Stimulated activated CD4-positive, alpha-beta T cell treated with anti-CD3 and anti-CD28 coated beads, Interleukin-2, amount 100 ng/mL, for 4 hours (primary cell): Measurements from ENCODE around the gene NPIPB6.
A peak's percentile ranks its signal among the peaks of the same experiment; 100 is the strongest.
"Not testable (repeated sequence)": the region's sequence is repeated elsewhere in the genome, so short reads cannot be mapped to it uniquely, and the experiment has no call there.

Experiments used
- DNase-seq: peaks from one replicate; pipeline ENCODE4 v3.0.0-alpha.2; 2020; ENCODE audit warnings: low read depth

Gene NPIPB6

GRCh38 chr16:28363408-28363807 lies at the start of gene NPIPB6:
TSS of gene NPIPB6 (minus strand) at chr16:28363508. CDS start at chr16:28362822, 686 bp downstream.
- not testable (repeated sequence) for DNase-seq

GRCh38 chr16:28403220-28404072 lies 40.1 kb upstream of the NPIPB6 start, which contains the start of gene EIF3CL:
TSS of gene EIF3CL (minus strand) at chr16:28403841. CDS start at chr16:28403618, 223 bp downstream.
- not testable (repeated sequence) for DNase-seq

GRCh38 chr16:28392054-28392453 lies 28.7 kb upstream of the NPIPB6 start:
- not testable (repeated sequence) for DNase-seq

GRCh38 chr16:28382177-28382867 lies 19.0 kb upstream of the NPIPB6 start:
- not testable (repeated sequence) for DNase-seq

- DNase-seq: not testable (repeated sequence)
These were observed 14.5 kb upstream of the NPIPB6 start for GRCh38 chr16:28377822-28378221.

GRCh38 chr16:28377108-28377625 lies 13.9 kb upstream of the NPIPB6 start:
- DNase-seq: not testable (repeated sequence)

GRCh38 chr16:28375115-28375514 lies 11.8 kb upstream of the NPIPB6 start:
- not testable (repeated sequence) for DNase-seq

- DNase-seq: not testable (repeated sequence)
These were observed 11.0 kb upstream of the NPIPB6 start for GRCh38 chr16:28374281-28374680.

GRCh38 chr16:28367926-28368325 lies 4.6 kb upstream of the NPIPB6 start:
- DNase-seq: not testable (repeated sequence)

GRCh38 chr16:28364268-28365173 lies 1.2 kb upstream of the NPIPB6 start:
- DNase-seq: not testable (repeated sequence)

- not testable (repeated sequence) for DNase-seq
These were observed 708 bp downstream of the NPIPB6 start for GRCh38 chr16:28362600-28362999.

GRCh38 chr16:28338230-28338629 lies 25.1 kb downstream of the NPIPB6 start:
- not testable (repeated sequence) for DNase-seq

- DNase-seq: not testable (repeated sequence)
These were observed 26.2 kb downstream of the NPIPB6 start for GRCh38 chr16:28336940-28337710.

GRCh38 chr16:28335678-28336077 lies 27.6 kb downstream of the NPIPB6 start:
- not testable (repeated sequence) for DNase-seq

- not testable (repeated sequence) for DNase-seq
These were observed 30.7 kb downstream of the NPIPB6 start for GRCh38 chr16:28332632-28333031.

- not testable (repeated sequence) for DNase-seq
These were observed 32.3 kb downstream of the NPIPB6 start for GRCh38 chr16:28330981-28331380.

GRCh38 chr16:28330232-28330631 lies 33.1 kb downstream of the NPIPB6 start:
- DNase-seq: not testable (repeated sequence)

GRCh38 chr16:28326881-28327610 lies 36.3 kb downstream of the NPIPB6 start:
- DNase-seq: peak; percentile 46

- DNase-seq: no peak
These were observed 38.4 kb downstream of the NPIPB6 start for GRCh38 chr16:28324887-28325279.
